Keratinocyte (primary cell): ENCODE measurements around the gene WDFY1. TPM values are rescaled to one million over a fixed set of nuclear protein-coding genes. Genes with fewer than 3 reads are reported as not detected.

Experiments used
- DNase-seq: peaks from one replicate; pipeline ENCODE4 v3.0.0-alpha.2; 2011; ENCODE audit warnings: low read depth, missing footprints, low spot score
- FAIRE-seq: peaks from 2 replicates; lab custom pipeline; 2011; peaks lifted over from hg19 to GRCh38; lab: Jason Lieb, UNC
- H2AFZ ChIP-seq: 2 replicates; pipeline ENCODE4 v1.6.0; 2012; ENCODE audit warnings: low read length, control low read depth, inconsistent platforms; ENCODE audit not compliant: control insufficient read depth
- H3K27ac ChIP-seq: 2 replicates; pipeline ENCODE4 v1.5.1; 2011; ENCODE audit warnings: low read length; ENCODE audit not compliant: control insufficient read depth, insufficient read depth
- H3K27me3 ChIP-seq: 3 replicates; pipeline ENCODE4 v1.6.0; 2011; ENCODE audit warnings: low read length; ENCODE audit not compliant: control insufficient read depth, insufficient read depth; ENCODE audit errors: extremely low read depth
- H3K36me3 ChIP-seq, 2 experiments: 2 replicates in 1 of 2; 3 replicates in 1 of 2; pipeline ENCODE4 v1.5.1; 2011; ENCODE audit warnings: low read length in 2 of 2, mild to moderate bottlenecking in 1 of 2; ENCODE audit not compliant: control insufficient read depth in 2 of 2, insufficient read depth in 2 of 2; ENCODE audit errors: extremely low read depth in 1 of 2
- H3K4me1 ChIP-seq: 3 replicates; pipeline ENCODE4 v1.5.1; 2011; ENCODE audit warnings: low read length; ENCODE audit not compliant: control insufficient read depth, insufficient read depth; ENCODE audit errors: extremely low read depth
- H3K4me2 ChIP-seq: 3 replicates; pipeline ENCODE4 v1.6.0; 2011; ENCODE audit warnings: low read depth, low read length; ENCODE audit not compliant: control insufficient read depth, insufficient read depth; ENCODE audit errors: extremely low read depth
- H3K4me3 ChIP-seq, 3 experiments: fragments of 200-600 bp in 1 of 3; sonication (generic) in 1 of 3; 2 replicates in 2 of 3; 3 replicates in 1 of 3; pipeline ENCODE4 v1.5.1; 2011 to 2016; ENCODE audit warnings: low read length in 3 of 3, mild to moderate bottlenecking in 3 of 3, control low read depth in 2 of 3, inconsistent platforms in 1 of 3, low read depth in 1 of 3, mixed read lengths in 1 of 3, mixed run types in 1 of 3, moderate library complexity in 1 of 3; ENCODE audit not compliant: control insufficient read depth in 2 of 3, insufficient read depth in 2 of 3; ENCODE audit errors: extremely low read depth in 1 of 3
- H3K79me2 ChIP-seq: 2 replicates; pipeline ENCODE4 v1.6.0; 2012; ENCODE audit warnings: low read length; ENCODE audit not compliant: control insufficient read depth, insufficient read depth
- H3K9ac ChIP-seq: 3 replicates; pipeline ENCODE4 v1.6.0; 2011; ENCODE audit warnings: low read length; ENCODE audit not compliant: control insufficient read depth, insufficient read depth; ENCODE audit errors: extremely low read depth
- H3K9me1 ChIP-seq: 3 replicates; pipeline ENCODE4 v1.6.0; 2011; ENCODE audit warnings: low read length; ENCODE audit not compliant: control insufficient read depth, insufficient read depth; ENCODE audit errors: extremely low read depth
- H3K9me3 ChIP-seq: 2 replicates; pipeline ENCODE4 v1.5.1; 2012; ENCODE audit warnings: low read depth, low read length; ENCODE audit not compliant: control insufficient read depth
- H4K20me1 ChIP-seq: 3 replicates; pipeline ENCODE4 v1.6.0; 2011; ENCODE audit warnings: low read length; ENCODE audit not compliant: control insufficient read depth, insufficient read depth; ENCODE audit errors: extremely low read depth
- EZH2 ChIP-seq: IDR thresholded peaks from one replicate; pipeline ENCODE4 v1.6.1; 2012; ENCODE audit warnings: inconsistent platforms, mild to moderate bottlenecking, low read length, moderate library complexity
- dilution Hi-C: fragments of 300-500 bp; cut with MboI; formaldehyde crosslinking; loops from one replicate; pipeline ENCODE4 v1.7.0; 2020; ENCODE audit warnings: low sequenced_read_pairs; ENCODE audit not compliant: extremely low pct_ligation_motif_present
- polyA plus RNA-seq, 5 experiments: library from polyadenylated mRNA; depleted of rRNA in 3 of 5; stranded (reverse) in 3 of 5; stranded (forward) in 1 of 5; unstranded in 1 of 5; fragments of >200 nt; gene quantifications; 1 replicate in 1 of 5; 2 replicates in 3 of 5; 3 replicates in 1 of 5; pipeline versions ENCODE4 v1.2.1 to v1.2.3, GENCODE V29; 2011 to 2012; ENCODE audit warnings: missing spikeins in 2 of 5, low read depth in 1 of 5, low replicate concordance in 1 of 5
- TF ChIP-seq, protein P1 (sequence below), 3 experiments: IDR thresholded peaks in 1 of 3; conservative IDR thresholded peaks in 1 of 3; optimal IDR thresholded peaks in 1 of 3; 2 replicates in 2 of 3; 3 replicates in 1 of 3; pipeline versions ENCODE3 to v1.5.1; 2011; ENCODE audit warnings: low read length in 3 of 3, mild to moderate bottlenecking in 3 of 3, moderate library complexity in 2 of 3, control low read depth in 1 of 3, inconsistent platforms in 1 of 3; ENCODE audit not compliant: insufficient read depth in 2 of 3; ENCODE audit errors: extremely low read depth in 1 of 3

Gene WDFY1
- polyA plus RNA-seq, 1 donor (not counting 4 experiments of a cell fraction or from before 2014, with no cell fraction given): 54.9 TPM

DNA sequence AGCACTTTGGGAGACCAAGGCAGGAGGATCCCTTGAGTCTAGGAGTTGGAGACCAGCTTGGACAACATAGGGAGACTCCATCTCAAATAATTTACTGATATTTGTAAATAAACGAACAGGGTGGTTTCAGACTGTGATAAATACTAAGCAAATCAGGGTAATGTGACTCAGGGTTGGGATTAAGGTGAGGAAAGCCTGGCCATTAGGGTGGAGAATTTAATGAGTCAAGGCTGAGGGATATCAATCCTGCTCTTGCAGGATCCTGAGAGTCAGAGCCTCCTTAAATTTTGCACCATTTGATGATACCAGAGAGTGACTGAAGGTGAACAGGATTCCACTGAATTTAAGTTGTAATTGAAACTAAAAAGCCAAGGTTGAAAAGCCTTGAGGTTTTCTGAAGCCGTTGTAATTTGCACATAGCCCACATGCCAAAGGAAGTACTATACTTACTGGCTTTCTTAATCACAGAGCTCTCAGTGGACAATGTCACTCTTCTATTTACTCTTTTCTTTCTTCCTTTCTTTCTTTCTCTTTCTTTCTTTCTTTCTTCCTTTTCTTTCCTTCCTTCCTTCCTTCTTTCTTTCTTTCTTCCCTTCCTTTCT, 79.1 kb downstream of the WDFY1 start:
- no peaks in the 10 kb centered on the region for H3K9me3 ChIP-seq
- H4K20me1 ChIP-seq: no peaks in the 10 kb centered on the region
- H3K27me3 ChIP-seq: no peaks in the 10 kb centered on the region
- no peak overlapping the region for H3K4me2 ChIP-seq
- peaks cover 9% of the 10 kb centered on the region for H3K4me1 ChIP-seq
- H2AFZ ChIP-seq: no peak overlapping the region
- no peaks in the 10 kb centered on the region for H3K79me2 ChIP-seq
- no peak overlapping the region for H3K4me3 ChIP-seq
- dilution Hi-C loops: no loop called here
- H3K9ac ChIP-seq: no peak overlapping the region
- H3K9me1 ChIP-seq: no peaks in the 10 kb centered on the region
- DNase-seq (no peak), FAIRE-seq (peak; percentile 17)
- peaks cover 0 to 2% of the 10 kb centered on the region in 2 experiments for H3K36me3 ChIP-seq
- TF ChIP-seq, protein P1, sequence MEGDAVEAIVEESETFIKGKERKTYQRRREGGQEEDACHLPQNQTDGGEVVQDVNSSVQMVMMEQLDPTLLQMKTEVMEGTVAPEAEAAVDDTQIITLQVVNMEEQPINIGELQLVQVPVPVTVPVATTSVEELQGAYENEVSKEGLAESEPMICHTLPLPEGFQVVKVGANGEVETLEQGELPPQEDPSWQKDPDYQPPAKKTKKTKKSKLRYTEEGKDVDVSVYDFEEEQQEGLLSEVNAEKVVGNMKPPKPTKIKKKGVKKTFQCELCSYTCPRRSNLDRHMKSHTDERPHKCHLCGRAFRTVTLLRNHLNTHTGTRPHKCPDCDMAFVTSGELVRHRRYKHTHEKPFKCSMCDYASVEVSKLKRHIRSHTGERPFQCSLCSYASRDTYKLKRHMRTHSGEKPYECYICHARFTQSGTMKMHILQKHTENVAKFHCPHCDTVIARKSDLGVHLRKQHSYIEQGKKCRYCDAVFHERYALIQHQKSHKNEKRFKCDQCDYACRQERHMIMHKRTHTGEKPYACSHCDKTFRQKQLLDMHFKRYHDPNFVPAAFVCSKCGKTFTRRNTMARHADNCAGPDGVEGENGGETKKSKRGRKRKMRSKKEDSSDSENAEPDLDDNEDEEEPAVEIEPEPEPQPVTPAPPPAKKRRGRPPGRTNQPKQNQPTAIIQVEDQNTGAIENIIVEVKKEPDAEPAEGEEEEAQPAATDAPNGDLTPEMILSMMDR (optimal IDR thresholded peaks at IDR 0.05 in 1 of 3, IDR thresholded peaks at IDR 0.05 in 1 of 3, conservative IDR thresholded peaks at IDR 0.05 in 1 of 3; ENCODE audit: extremely low read depth in 1 of 3, insufficient read depth in 2 of 3, low read length in 3 of 3): no peak
- TF ChIP-seq EZH2: no peak
- H3K27ac ChIP-seq: no peak overlapping the region

- H3K4me1 ChIP-seq: peaks cover 18% of the 10 kb centered on the region
Measured at GRCh38 chr2:223865124-223865523, 80.0 kb downstream of the WDFY1 start.

More at GRCh38 chr2:223865124-223865523, 80.0 kb downstream of the WDFY1 start:
- H3K27me3 ChIP-seq: no peaks in the 10 kb centered on the region
- H3K9me1 ChIP-seq: no peaks in the 10 kb centered on the region
- H3K9ac ChIP-seq: no peak overlapping the region
- no peaks in the 10 kb centered on the region for H4K20me1 ChIP-seq
- no peaks in the 10 kb centered on the region for H3K36me3 ChIP-seq
- TF ChIP-seq, protein P1 (optimal IDR thresholded peaks at IDR 0.05 in 1 of 3, IDR thresholded peaks at IDR 0.05 in 1 of 3, conservative IDR thresholded peaks at IDR 0.05 in 1 of 3; ENCODE audit: extremely low read depth in 1 of 3, insufficient read depth in 2 of 3, low read length in 3 of 3): no peak
- TF ChIP-seq EZH2: no peak
- FAIRE-seq (no peak), DNase-seq (no peak)
- H3K4me2 ChIP-seq: no peak overlapping the region
- no peak overlapping the region for H3K27ac ChIP-seq
- no peaks in the 10 kb centered on the region for H3K9me3 ChIP-seq
- H3K79me2 ChIP-seq: no peaks in the 10 kb centered on the region
- H2AFZ ChIP-seq: no peak overlapping the region
- no peak overlapping the region for H3K4me3 ChIP-seq
- dilution Hi-C loops: no loop called here
